ENCODE measurements around the gene ADAMTSL3.
"Not testable (repeated sequence)": the region's sequence is repeated elsewhere in the genome, so short reads cannot be mapped to it uniquely, and the experiment has no call there.

Gene ADAMTSL3

GRCh38 chr15:84003791-84004503 lies 350.0 kb downstream of the ADAMTSL3 start:
- no peak for DNase-seq (ENCODE audit: extremely low read depth in 1 of 2, low read depth in 1 of 2)

GRCh38 chr15:84006421-84006820 lies 352.5 kb downstream of the ADAMTSL3 start:
- no peak for DNase-seq (ENCODE audit: extremely low read depth in 1 of 2, low read depth in 1 of 2)

- no peak for DNase-seq (ENCODE audit: extremely low read depth in 1 of 2, low read depth in 1 of 2)
These were observed 355.7 kb downstream of the ADAMTSL3 start for GRCh38 chr15:84009616-84010015.

DNA sequence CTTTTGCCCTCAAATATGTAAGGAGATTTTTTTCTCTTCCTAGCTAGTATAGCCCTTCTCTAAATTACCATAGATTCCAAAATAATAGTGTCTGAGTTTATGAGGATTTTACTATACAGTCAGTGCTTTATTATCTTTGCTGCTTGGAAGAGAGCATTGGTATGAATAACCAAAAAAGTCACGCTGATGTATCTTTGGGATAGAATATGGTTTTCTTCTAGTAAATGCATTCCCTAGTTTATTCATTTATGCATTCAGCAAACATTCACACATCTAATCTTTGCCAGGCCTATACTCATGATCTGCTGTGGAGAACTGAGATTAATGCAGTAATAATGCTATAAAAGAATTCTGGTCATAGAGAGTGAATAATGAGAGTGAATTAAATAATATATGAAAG lies 356.3 kb downstream of the ADAMTSL3 start:
- DNase-seq (ENCODE audit: extremely low read depth in 1 of 2, low read depth in 1 of 2) = no peak

- DNase-seq (ENCODE audit: extremely low read depth in 1 of 2, low read depth in 1 of 2) = no peak
These were observed 362.4 kb downstream of the ADAMTSL3 start for GRCh38 chr15:84016371-84016770.

DNA sequence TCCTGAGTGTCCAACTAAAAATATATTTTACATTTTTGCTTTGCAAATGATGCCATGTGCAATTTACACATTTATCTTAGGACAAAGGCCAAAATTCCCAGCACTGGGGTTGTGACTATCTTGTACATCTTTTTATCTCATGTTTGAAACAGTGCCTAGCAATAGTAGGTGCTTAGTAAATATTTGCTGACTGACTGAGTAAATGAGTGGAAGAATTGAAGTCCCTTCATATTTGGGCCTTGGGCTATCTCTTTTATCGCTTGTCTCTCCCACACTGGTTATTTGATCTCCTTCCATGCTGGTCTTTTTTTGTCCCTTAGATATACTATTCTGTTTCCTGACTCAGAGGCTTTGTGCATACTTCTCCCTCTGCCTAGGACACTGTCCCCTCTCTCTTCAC lies 368.6 kb downstream of the ADAMTSL3 start:
- no peak for DNase-seq (ENCODE audit: extremely low read depth in 1 of 2, low read depth in 1 of 2)

GRCh38 chr15:84023636-84024035 lies 369.7 kb downstream of the ADAMTSL3 start:
- DNase-seq (ENCODE audit: extremely low read depth in 1 of 2, low read depth in 1 of 2) = no peak

DNA sequence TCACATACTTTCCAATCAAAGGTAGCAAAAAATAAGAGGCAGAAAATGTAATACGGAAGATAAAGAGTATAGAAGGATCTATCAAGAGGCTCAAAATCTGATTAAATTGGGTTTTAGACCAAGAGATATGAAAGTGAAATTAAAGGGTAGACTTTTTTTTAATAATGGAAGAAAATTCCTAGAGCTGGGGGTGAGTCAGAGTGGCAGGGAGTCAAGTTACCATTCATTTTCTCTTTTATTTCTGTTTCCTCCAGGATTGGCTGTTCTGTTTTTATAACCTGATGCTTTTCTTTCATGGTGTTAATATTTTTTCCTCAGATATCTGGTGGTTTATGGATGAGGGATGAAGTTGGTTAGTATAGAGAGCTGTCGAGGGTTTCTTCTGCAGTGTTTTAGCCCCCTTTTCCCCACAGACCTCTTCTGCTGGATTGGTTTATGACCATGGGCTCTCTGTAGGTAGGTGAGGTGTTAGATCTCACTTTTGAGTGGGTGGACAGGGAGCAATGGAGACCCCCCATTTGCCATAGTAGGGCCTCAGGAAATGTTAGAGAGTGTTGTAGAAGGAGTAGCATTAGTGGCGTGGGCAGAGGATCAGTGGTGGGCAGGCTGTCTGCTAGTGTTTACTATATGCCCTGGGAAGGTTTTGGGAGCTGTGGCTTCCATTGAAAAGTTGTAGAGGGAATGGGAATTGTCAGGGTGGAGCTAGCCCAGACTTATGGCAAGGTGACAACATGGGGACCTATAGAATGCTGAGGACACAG lies 380.1 kb downstream of the ADAMTSL3 start:
- no peak for DNase-seq (ENCODE audit: extremely low read depth in 1 of 2, low read depth in 1 of 2)

GRCh38 chr15:84034578-84035398 lies 380.9 kb downstream of the ADAMTSL3 start:
- no peak for DNase-seq (ENCODE audit: extremely low read depth in 1 of 2, low read depth in 1 of 2)

DNA sequence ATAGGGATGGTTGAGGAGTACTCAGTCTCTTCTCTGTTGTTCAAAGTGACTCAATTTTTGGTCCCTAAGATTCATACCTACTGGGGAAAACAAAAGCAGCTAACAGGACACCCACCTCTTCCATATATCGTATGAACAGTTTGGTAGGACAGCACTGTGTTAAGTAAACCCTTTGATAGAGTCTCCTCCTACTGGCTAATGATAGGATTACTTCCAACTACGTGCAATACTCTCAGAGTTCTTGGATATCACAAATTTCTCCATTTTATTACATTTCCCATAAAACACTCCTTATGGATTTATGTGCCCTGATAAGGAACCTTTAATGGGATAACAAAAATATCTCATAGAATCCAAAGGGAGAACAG lies 381.5 kb downstream of the ADAMTSL3 start:
- DNase-seq (ENCODE audit: extremely low read depth in 1 of 2, low read depth in 1 of 2) = no peak

GRCh38 chr15:84037301-84037700 lies 383.4 kb downstream of the ADAMTSL3 start:
- DNase-seq (ENCODE audit: extremely low read depth in 1 of 2, low read depth in 1 of 2) = no peak

DNA sequence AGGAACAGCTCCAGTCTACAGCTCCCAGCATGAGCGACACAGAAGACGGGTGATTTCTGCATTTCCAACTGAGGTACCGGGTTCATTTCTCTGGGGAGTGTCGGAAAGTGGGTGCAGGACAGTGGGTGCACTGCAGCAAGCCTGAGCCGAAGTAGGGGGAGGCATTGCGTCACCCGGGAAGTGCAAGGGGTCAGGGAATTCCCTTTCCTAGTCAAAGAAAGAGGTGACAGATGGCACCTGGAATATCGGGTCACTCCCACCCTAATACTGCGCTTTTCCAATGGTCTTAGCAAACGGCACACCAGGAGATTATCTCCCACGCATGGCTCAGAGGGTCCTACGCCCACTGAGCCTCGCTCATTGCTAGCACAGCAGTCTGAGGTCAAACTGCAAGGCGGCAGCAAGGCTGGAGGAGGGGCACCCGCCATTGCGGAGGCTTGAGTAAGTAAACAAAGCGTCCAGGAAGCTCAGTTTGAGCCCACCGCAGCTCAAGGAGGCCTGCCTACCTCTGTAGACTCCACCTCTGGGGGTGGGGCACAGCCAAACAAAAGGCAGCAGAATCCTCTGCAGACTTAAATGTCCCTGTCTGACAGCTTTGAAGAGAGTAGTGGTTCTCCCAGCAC lies 388.6 kb downstream of the ADAMTSL3 start:
- DNase-seq (ENCODE audit: extremely low read depth in 1 of 2, low read depth in 1 of 2) = not testable (repeated sequence)

DNA sequence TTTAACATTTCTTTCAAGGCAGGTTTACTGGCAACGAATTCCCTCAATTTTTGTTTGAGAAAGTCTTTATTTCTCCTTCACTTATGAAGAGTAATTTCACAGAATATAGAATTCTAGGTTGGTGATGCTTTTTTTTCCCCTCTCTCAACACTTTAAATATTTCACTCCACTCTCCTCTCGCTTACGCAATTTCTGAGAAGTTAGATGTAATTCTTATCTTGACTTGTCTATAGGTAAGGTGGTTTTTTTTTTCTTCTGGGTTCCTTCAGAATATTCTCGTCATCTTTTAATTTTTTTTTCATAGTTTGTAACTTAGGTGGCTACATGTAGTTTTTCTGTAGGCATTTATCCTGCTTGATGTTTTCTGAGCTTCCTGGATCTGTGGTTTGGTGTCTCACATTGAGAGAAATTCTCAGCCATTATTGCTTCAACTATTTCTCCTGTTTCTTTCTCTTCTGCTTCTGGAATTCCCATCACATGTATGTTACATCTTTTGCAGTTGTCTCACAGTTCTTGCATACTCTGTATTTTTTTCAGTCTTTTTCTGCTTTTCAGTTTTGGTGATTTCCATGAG lies 392.2 kb downstream of the ADAMTSL3 start:
- DNase-seq (ENCODE audit: extremely low read depth in 1 of 2, low read depth in 1 of 2) = no peak

- not testable (repeated sequence) for DNase-seq (ENCODE audit: extremely low read depth in 1 of 2, low read depth in 1 of 2)
These were observed 395.6 kb downstream of the ADAMTSL3 start for GRCh38 chr15:84049480-84049879.

GRCh38 chr15:84050076-84050475 lies 396.2 kb downstream of the ADAMTSL3 start:
- DNase-seq (ENCODE audit: extremely low read depth in 1 of 2, low read depth in 1 of 2) = no peak

DNA sequence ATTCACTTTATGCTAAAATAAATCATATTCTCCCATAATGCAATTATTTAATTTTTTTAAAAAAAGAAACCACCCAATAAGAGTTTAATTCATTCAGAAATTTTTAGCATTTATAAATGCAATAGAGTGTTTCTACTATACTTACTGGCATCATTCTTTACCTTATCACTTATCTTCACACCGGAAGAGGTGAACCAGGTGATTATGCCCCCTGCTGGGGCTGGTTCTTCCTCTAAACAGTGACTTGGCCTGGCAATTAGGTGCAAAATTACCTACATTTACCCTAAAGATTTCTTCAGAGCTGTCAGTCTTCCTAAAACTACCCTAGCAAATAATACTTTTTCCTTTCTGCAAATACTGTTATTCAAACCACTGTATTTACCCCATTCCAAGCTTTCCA lies 397.2 kb downstream of the ADAMTSL3 start:
- DNase-seq (ENCODE audit: extremely low read depth in 1 of 2, low read depth in 1 of 2) = not testable (repeated sequence)

- not testable (repeated sequence) for DNase-seq (ENCODE audit: extremely low read depth in 1 of 2, low read depth in 1 of 2)
These were observed 400.6 kb downstream of the ADAMTSL3 start for GRCh38 chr15:84054544-84054943.

GRCh38 chr15:84057714-84058331 lies 403.9 kb downstream of the ADAMTSL3 start:
- no peak for DNase-seq (ENCODE audit: extremely low read depth in 1 of 2, low read depth in 1 of 2)

GRCh38 chr15:84063674-84064073 lies 409.8 kb downstream of the ADAMTSL3 start:
- not testable (repeated sequence) for DNase-seq (ENCODE audit: extremely low read depth in 1 of 2, low read depth in 1 of 2)

DNA sequence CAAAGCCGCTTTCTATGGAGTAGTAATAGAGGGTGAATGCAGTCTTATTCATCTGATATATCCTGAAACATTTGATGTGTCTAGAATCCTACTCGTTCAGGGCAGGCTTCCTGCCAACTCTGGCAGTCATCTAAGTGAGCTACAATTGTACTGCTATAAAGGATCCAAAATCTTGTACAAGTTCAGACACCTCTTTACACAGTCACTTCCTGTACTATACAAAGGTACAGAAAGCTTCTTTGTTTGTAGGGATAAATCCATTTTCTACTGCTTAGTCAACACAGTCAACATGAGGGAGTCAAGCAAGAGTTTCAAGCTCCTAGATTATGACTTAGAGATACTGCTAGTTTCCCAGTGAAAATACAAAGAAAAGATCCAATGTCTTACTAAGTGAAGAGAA lies 414.8 kb downstream of the ADAMTSL3 start:
- DNase-seq (ENCODE audit: extremely low read depth in 1 of 2, low read depth in 1 of 2) = not testable (repeated sequence)
